ENCODE measurements around the gene TIMM10.

The TIMM10 gene, protein sequence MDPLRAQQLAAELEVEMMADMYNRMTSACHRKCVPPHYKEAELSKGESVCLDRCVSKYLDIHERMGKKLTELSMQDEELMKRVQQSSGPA

DNA sequence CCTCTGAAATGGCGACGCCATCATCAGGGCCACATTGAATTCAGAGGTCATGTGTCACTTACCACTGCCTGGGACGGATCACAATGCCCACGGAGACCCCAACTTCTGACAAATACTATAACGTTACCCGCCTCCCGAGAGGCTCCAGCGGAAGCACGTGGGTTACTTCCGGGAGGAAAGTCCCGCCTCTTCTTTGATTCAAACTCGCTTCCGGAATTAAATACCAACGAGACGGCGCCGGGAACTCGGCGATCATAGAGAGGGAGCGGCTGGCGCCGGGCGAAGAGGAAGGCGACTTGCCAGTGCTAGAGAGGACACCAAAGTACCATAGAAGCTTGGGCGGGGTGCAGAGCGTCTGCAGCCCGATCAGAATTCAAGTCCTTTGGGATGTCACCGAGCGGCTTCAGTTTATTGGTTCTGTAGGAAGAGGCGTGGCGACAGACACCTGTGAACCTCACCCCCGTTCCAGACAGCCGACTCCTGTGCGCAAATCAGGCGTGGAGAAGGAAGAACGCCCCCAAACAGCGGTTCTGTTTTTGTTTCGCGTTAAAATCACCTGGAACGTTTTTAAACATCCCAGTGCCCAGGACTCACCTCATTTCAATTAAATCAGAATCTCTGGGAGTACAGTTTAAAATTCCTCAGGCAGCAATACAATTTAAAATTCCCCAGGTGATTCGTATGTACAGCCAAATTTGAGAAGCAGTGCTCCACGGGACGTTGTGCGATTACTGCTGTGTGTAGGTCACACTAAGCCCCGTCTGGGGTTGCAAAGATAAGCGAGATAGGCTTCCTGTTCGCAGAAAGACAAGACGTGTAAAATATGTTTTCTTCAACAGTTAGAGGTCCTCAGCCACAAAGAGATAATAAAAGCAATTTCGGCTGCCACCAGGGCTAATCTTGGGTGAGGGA lies at the start of gene TIMM10:
Gene TIMM10, minus strand, starts transcription at position 159 of the 912 bp plus-strand sequence. CDS start 565 bp downstream, outside the sequence.
- ATAC-seq (peak; percentile 99), DNase-seq (peak; percentile 93 to 97)
- Mint-ChIP-seq H3K4me3 (peak within 1 kb of the TSS; percentile 92 to 97), H3K9me3 (no peaks in the 10 kb centered on the region), H3K27ac (peak within 1 kb of the TSS; percentile 94 to 98), H3K27me3 (no peaks in the 10 kb centered on the region), H3K4me1 (peaks cover 49% of the 10 kb centered on the region)

DNA sequence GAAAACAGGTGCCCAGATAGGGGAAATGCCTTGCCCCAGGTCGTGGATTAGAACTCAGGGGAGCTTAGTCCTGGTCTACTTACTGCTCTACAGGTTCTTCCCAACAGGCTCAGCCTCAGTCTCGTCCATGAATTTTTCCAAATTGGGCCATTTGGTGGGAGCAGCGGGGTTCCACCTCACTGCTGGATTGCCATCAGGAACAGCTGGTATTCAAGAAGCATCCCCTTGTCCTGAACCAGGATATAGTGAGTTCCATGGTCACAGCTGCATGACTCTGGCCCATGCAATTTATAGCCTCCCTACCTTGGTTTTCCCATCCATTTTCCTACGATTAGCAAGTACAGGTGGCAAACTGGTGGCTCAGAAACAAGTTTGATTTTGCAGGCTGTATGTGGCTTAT lies 43.5 kb upstream of the TIMM10 start:
- Mint-ChIP-seq H3K27me3 (peaks cover 7% of the 10 kb centered on the region), H3K9me3 (no peaks in the 10 kb centered on the region), H3K27ac (no peak overlapping the region), H3K4me1 (peaks cover 13% of the 10 kb centered on the region), H3K4me3 (no peak overlapping the region)
- ATAC-seq (no peak), DNase-seq (no peak)

DNA sequence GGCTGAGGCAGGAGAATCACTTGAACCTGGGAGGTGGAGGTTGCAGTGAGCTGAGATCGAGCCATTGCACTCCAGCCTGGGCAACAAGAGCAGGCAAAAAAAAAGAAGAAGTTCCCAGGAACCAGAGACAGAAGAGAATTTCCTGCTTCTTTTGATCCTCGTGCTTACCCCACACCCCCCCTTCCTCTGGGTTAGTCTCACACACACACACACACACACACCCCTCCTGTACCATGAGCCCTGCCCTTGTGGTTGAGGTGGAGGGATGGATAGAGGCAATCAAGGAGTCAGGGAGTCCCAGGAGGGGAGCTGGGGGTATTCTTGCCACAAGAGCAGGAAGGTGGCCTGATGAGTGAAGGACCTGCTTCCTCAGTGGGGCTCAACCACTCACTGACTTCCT lies 41.1 kb upstream of the TIMM10 start:
- no peaks in the 10 kb centered on the region for H3K9me3 Mint-ChIP-seq
- no peak overlapping the region for H3K4me3 Mint-ChIP-seq
- ATAC-seq (no peak), DNase-seq (no peak)
- peaks cover 22% of the 10 kb centered on the region for H3K4me1 Mint-ChIP-seq
- peaks cover 7% of the 10 kb centered on the region for H3K27me3 Mint-ChIP-seq
- H3K27ac Mint-ChIP-seq, result peak overlapping the region; percentile 19 to 85

DNA sequence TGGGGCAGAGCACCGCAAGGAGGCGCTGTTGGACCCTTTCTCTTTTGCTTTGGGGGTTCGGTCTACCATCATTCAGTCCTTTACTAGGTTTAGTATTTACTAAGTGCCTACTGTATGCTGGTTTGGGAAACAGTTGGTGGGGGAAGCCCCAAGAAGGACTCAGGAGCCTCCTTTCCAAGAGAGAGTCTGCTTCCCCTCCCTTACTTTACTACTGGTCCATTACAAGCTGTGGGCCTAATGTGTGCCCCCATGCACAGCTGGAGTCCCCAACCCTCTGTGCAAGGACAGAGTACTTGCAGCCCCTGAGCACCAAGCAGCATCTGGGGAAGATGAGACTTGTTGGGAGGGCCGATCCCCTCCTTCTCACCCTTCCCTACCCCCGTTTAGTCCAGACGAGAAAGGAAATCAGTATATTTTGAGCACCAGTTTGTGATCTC lies 37.8 kb upstream of the TIMM10 start:
- Mint-ChIP-seq H3K4me1 (peaks cover 49% of the 10 kb centered on the region), H3K27ac (peak overlapping the region; percentile 99), H3K9me3 (no peaks in the 10 kb centered on the region), H3K27me3 (no peaks in the 10 kb centered on the region), H3K4me3 (peak overlapping the region; percentile 97 to 98)
- DNase-seq (no peak), ATAC-seq (peak; percentile 38)

DNA sequence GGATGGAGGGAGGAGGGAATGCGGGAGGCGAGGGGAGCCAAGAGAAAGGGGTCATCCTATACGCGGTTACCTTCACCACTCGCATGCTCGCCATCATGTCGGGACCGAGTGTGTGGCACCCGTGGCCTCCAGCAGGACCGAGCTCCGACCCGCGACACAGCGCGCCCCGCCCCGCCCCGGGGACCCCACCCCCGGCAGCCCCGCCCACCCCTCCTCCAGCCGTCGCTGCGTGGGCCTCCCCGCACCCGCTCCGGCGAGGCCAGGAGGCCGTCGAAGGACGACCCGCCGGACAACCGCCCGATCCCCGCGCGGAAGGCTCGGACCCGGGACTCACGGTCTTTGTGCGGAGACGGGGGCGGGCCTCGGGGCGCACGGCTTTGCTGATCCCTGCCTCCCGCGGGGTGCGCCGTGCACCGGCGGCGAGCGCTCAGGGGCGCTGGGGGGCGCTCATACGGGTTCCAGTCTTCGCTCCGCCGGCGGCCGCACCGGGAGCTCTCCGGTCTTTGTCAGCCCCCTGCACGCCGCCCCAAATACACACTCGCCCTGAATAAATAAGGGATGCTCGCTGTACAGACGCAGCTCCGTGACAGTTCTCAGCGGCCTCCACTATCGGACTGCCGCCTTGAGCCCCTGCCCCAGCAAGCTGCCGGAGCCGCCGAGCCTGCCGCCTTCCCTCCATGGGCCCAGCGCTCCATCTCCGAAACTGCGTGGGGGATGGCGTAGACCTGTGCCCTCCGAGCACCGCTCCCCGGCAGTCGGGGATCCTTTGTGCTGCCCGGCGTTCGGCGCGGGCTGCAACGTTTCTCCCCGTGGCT lies 37.2 kb upstream of the TIMM10 start, which contains the start of gene UBE2L6:
Gene UBE2L6, minus strand, starts transcription at position 158 of the 815 bp plus-strand sequence. Its CDS starts 61 bp downstream, at position 97.
- peaks cover 55% of the 10 kb centered on the region for H3K4me1 Mint-ChIP-seq
- peak within 1 kb of the TSS; percentile 99 for H3K27ac Mint-ChIP-seq
- DNase-seq, result peak; percentile 90 to 91
- no peaks in the 10 kb centered on the region for H3K9me3 Mint-ChIP-seq
- peak; percentile 88 for ATAC-seq
- peak within 1 kb of the TSS; percentile 97 to 98 for H3K4me3 Mint-ChIP-seq
- H3K27me3 Mint-ChIP-seq, result no peaks in the 10 kb centered on the region

DNA sequence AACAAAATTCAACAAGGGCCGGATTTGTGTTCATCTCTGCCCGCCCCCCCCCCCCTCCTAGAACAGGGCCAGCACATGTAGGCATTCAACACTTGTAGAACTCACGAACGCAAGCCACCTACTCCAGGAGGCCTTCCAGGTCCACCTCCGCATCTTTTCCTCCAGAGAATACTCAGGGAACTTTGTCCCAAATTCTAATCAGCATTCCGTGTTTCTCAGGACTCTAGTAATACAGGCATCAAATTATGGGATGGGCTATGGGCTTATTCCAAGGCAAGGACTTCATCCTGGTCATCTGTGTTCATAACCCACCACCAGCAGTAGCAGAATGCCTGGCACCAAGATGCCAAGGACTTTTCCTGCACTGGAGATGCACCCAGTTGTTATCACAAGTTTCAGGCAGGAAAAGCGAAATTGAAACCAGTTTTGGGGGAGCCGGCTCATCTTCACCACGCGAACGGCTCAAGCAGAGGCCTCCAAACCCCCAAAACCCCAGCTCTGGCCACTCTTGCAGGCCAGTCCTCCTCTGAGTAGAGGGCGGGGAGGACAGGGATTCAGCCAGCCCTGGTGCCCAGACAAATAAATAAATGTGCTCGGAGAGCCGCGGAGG lies 36.5 kb upstream of the TIMM10 start:
- DNase-seq (peak in 1 of 2 donors; percentile 36), ATAC-seq (peak; percentile 1)
- H3K9me3 Mint-ChIP-seq, result no peaks in the 10 kb centered on the region
- peak overlapping the region; percentile 99 for H3K27ac Mint-ChIP-seq
- peaks cover 62% of the 10 kb centered on the region for H3K4me1 Mint-ChIP-seq
- peak overlapping the region; percentile 97 to 98 for H3K4me3 Mint-ChIP-seq
- H3K27me3 Mint-ChIP-seq, result no peaks in the 10 kb centered on the region

DNA sequence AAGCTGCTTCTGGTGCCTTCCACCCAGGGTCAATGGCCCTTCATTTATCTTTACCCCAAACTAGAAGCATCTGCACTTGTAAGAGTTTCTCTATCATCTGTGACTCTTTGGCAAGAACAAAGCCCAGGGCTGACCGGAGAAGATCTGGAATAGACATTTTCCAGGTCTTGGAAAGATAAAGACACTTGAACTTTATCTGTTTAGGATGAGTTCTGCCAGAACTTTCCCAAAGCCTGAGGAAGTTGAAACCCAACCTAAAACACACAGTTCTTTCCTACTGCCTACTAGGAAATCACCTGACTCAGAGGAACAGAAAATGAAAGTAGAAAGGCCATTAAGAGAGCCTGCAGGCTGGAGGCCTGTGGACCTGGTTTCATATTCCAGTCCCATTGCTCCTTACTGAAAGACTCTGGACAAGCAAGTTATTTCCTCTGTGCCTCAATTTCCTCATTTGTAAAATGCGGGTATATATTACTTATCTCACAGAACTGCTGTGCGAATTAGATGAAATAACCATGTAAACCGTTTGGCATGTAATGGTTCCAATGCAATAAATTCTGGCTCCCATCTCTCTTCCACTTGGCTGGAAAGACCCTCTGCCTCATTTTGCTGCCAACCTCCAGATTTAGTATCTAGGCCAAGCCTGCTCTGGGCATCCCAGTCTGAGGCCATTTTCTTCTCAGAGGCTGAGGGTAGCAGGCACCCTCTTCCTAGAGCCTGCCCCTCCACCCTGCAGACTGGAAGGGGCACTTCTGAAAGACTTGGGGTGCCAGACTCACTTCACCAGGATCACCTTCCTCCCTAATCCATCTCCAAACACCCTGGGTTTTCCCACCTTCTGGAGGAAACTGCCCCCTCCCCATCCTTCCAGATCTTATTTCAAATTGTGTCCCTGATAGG lies 35.7 kb upstream of the TIMM10 start:
- peak; percentile 29 to 55 for DNase-seq
- H3K4me1 Mint-ChIP-seq, result peaks cover 62% of the 10 kb centered on the region

DNA sequence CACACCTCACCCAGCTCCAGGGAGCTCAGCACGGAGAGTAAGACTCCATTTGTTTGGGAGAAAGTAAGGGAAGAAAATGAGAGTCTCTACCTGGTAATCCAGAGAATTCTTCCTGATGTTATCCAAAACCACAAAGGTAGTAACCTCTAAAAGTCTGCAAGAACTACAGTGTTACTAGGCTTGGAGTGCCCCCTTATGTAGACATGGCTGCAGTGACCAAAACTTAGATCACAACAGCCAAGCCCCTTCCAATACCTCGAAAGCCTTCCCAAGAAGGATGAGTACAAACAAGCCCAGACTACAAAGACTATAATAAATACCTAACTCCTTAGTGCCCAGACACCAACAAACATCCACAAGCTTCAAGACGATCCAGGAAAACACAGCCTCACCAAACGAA lies 32.0 kb upstream of the TIMM10 start:
- Mint-ChIP-seq H3K4me3 (peak overlapping the region; percentile 12 to 39), H3K27me3 (no peaks in the 10 kb centered on the region), H3K9me3 (no peaks in the 10 kb centered on the region), H3K27ac (peak overlapping the region; percentile 81 to 96), H3K4me1 (peaks cover 57% of the 10 kb centered on the region)
- DNase-seq, result no peak
- no peak for ATAC-seq

More for the DNA sequence above, 35.7 kb upstream of the TIMM10 start:
- H3K4me3 Mint-ChIP-seq, result peak overlapping the region; percentile 97 to 98
- H3K27ac Mint-ChIP-seq, result peak overlapping the region; percentile 99
- H3K9me3 Mint-ChIP-seq, result no peaks in the 10 kb centered on the region
- peak; percentile 47 for ATAC-seq
- H3K27me3 Mint-ChIP-seq, result no peaks in the 10 kb centered on the region

DNA sequence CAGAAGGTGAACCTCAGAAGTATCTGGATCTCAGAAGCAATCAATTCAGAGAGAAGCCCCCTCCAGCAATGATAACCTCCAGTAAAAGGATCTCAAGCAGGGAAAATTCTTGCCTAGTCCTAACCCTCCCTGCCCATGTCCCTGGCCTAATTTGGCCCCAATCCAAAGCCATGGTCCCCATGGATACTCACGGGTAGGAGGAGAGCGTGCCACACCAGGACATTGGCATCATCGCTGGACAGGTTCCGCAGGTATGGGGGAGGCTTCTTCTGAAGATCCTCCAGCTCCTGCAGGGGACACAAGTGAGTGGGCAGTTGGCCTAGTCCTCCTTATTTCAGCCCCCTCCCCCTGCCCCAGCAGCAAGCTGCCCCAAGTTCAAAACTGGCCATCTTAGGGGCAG lies 29.6 kb upstream of the TIMM10 start:
- Mint-ChIP-seq H3K27me3 (no peaks in the 10 kb centered on the region), H3K27ac (no peak overlapping the region), H3K4me3 (no peak overlapping the region), H3K9me3 (no peaks in the 10 kb centered on the region), H3K4me1 (peaks cover 48% of the 10 kb centered on the region)
- DNase-seq, result no peak
- ATAC-seq, result no peak

DNA sequence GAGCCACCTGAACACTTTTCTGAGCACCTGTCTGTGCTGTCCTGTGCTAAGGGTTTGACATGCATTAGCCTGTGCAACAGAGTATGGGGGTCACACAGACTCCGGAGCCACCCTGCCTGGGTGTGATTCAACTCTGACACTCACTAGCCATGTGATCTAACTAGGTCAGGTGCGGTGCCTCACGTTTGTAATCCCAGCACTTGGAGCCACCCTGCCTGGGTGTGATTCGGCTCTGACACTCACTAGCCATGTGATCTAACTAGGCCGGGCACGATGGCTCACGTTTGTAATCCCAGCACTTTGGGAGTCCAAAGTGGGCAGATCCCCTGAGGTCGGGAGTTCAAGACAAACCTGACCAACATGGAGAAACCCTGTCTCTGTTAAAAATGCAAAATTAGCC lies 25.5 kb upstream of the TIMM10 start:
- Mint-ChIP-seq H3K4me1 (peaks cover 7% of the 10 kb centered on the region), H3K9me3 (no peaks in the 10 kb centered on the region), H3K4me3 (no peak overlapping the region), H3K27me3 (no peaks in the 10 kb centered on the region), H3K27ac (peak overlapping the region in 1 of 2 donors; percentile 63)
- DNase-seq (no peak), ATAC-seq (no peak)

DNA sequence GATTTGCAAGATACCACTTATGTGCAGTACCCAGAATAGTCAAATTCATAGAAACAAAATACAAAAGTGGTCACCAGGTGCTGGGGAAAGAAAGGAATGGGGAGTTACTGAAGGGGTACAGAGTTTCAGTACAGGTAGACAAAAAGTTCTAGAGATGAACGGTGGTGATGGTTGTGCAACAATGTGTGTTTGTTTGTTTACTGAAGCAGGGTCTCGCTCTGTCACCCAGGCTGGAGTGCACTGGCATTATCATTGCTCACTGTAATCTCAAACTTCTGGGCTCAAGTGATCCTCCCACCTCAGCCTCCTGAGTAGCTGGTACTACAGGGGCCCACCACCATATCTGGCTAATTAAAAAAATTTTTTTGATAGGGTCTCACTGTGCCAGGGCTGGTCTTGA lies 24.8 kb upstream of the TIMM10 start:
- Mint-ChIP-seq H3K4me3 (no peak overlapping the region), H3K27ac (peak overlapping the region in 1 of 2 donors; percentile 68), H3K27me3 (no peaks in the 10 kb centered on the region)

DNA sequence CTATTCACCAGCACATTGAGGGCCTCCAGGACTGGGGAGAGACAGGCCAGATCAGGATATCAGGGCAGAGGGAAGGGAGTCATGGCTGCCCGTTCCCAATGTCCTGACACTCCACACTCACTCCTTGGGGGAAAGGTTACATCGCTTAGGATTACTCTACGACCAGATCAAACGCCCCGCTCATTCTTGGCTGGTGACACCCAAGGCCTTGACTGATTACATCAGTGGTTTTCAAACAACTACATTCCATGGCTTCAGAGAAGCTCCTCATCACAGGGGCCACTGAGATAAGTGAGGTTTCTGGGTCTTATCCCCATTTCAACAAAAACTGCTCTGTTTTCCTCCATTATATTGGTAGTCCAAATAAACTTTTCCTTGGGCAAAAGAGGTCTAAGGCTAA lies 21.9 kb upstream of the TIMM10 start:
- Mint-ChIP-seq H3K4me3 (no peak overlapping the region), H3K9me3 (no peaks in the 10 kb centered on the region), H3K27me3 (no peaks in the 10 kb centered on the region), H3K27ac (no peak overlapping the region), H3K4me1 (peaks cover 11% of the 10 kb centered on the region)
- ATAC-seq (no peak), DNase-seq (no peak)

More for the DNA sequence above, 24.8 kb upstream of the TIMM10 start:
- DNase-seq (no peak), ATAC-seq (no peak)
- Mint-ChIP-seq H3K4me1 (peaks cover 5% of the 10 kb centered on the region), H3K9me3 (no peaks in the 10 kb centered on the region)

DNA sequence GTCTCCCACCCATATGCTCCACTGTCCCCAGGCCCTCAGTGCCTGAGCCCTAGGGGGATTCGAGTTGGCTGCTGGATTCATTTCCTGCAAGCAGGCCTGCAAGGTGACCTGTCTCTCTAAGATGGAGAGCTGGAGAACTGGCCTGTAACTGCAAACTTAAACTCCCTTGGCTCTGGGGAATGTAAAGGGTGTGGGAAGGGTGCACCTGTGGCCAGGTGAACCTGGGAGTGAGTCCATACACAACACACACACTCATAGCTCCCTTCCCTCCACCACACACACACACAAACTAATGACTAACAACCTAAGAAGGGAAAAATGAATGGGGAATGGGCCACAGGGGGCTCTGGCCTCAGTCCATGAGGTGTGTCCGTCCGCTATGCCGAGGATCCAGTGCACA lies 21.4 kb upstream of the TIMM10 start:
- no peak overlapping the region for H3K27ac Mint-ChIP-seq

DNA sequence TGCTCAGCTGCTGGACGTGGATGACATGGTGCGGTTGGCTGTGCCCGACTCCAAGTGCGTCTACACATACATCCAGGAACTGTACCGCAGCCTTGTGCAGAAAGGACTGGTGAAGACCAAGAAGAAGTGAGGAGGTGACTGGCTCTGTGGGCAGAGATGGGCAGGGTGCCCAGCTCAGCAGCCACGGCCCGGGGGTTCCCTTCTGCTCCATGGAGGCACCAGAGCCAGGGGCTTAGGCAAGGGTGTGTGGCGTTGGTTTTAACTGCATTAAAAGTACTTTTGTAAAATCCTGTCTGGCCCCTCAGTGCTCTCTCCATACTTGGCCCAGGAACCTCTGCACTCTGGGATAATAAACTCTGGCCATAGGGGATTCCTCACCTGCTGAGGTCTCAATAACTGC lies 19.4 kb upstream of the TIMM10 start:
- H3K27me3 Mint-ChIP-seq, result no peaks in the 10 kb centered on the region
- H3K9me3 Mint-ChIP-seq, result no peaks in the 10 kb centered on the region
- DNase-seq, result no peak
- H3K4me3 Mint-ChIP-seq, result no peak overlapping the region
- H3K27ac Mint-ChIP-seq, result no peak overlapping the region
- ATAC-seq, result no peak
- peaks cover 18% of the 10 kb centered on the region for H3K4me1 Mint-ChIP-seq

More for the DNA sequence above, 21.4 kb upstream of the TIMM10 start:
- no peak for DNase-seq
- Mint-ChIP-seq H3K9me3 (no peaks in the 10 kb centered on the region), H3K27me3 (no peaks in the 10 kb centered on the region), H3K4me3 (no peak overlapping the region), H3K4me1 (peaks cover 17% of the 10 kb centered on the region)
- no peak for ATAC-seq
